Liver (tissue), 9 donors: Measurements from ENCODE around the gene CASZ1. TPM values are rescaled to one million over a fixed set of nuclear protein-coding genes. Genes with fewer than 3 reads are reported as not detected.

Experiments used
- DNase-seq: peaks from one replicate; pipeline ENCODE4 v3.0.0-alpha.2; 2017; ENCODE audit warnings: low spot score
- H3K27ac ChIP-seq, 2 donors: one replicate each; pipeline ENCODE4 v1.7.0; 2013; ENCODE audit warnings: inconsistent platforms in 2 of 2, low read length in 2 of 2, control low read depth in 1 of 2, low read depth in 1 of 2, mild to moderate bottlenecking in 1 of 2
- H3K27me3 ChIP-seq, 4 donors: one replicate each; pipeline versions ENCODE4 v1.6.1 to v1.7.0; 2013; ENCODE audit warnings: low read length in 3 of 4, inconsistent platforms in 1 of 4, mild to moderate bottlenecking in 1 of 4, moderate library complexity in 1 of 4; ENCODE audit not compliant: control insufficient read depth in 4 of 4, insufficient read depth in 4 of 4
- H3K36me3 ChIP-seq, 4 donors: one replicate each; pipeline versions ENCODE4 v1.6.1 to v1.7.0; 2013; ENCODE audit warnings: low read length in 3 of 4, mild to moderate bottlenecking in 3 of 4, low read depth in 1 of 4, moderate library complexity in 1 of 4; ENCODE audit not compliant: control insufficient read depth in 4 of 4, insufficient read depth in 3 of 4
- H3K4me1 ChIP-seq, 4 donors: one replicate each; pipeline versions ENCODE4 v1.6.1 to v1.7.0; 2013; ENCODE audit warnings: low read length in 3 of 4, mild to moderate bottlenecking in 3 of 4, moderate library complexity in 1 of 4; ENCODE audit not compliant: control insufficient read depth in 4 of 4, insufficient read depth in 4 of 4
- H3K4me3 ChIP-seq, 3 donors: one replicate each; pipeline versions ENCODE4 v1.6.1 to v1.7.0; 2013; ENCODE audit warnings: low read length in 3 of 3, control low read depth in 1 of 3, low read depth in 1 of 3, mild to moderate bottlenecking in 1 of 3
- H3K9ac ChIP-seq, 2 donors: one replicate each; pipeline ENCODE4 v1.7.0; 2013; ENCODE audit warnings: low read length in 2 of 2, mild to moderate bottlenecking in 2 of 2, moderate library complexity in 2 of 2, control low read depth in 1 of 2, low read depth in 1 of 2
- H3K9me3 ChIP-seq, 4 donors: one replicate each; pipeline versions ENCODE4 v1.6.1 to v1.7.0; 2013; ENCODE audit warnings: low read length in 3 of 4; ENCODE audit not compliant: control insufficient read depth in 4 of 4
- CTCF ChIP-seq: fragments of 150-350 bp; IDR thresholded peaks from 2 replicates; pipeline ENCODE4 v1.5.1; 2017; ENCODE audit warnings: improper control_type of control experiment, low read depth, low read length; ENCODE audit not compliant: missing input control
- EGR1 ChIP-seq, 2 donors: IDR thresholded peaks; 2 replicates each; pipeline ENCODE4 v1.6.1; 2016 to 2018; ENCODE audit warnings: antibody characterized with exemption in 2 of 2, low read depth in 2 of 2
- FOXA1 ChIP-seq: IDR thresholded peaks from 2 replicates; pipeline ENCODE4 v1.6.1; 2016; ENCODE audit warnings: antibody characterized with exemption
- FOXA2 ChIP-seq: IDR thresholded peaks from 2 replicates; pipeline ENCODE4 v1.6.1; 2016; ENCODE audit warnings: antibody characterized with exemption
- GABPA ChIP-seq, 2 donors: IDR thresholded peaks in 1 of 2; conservative IDR thresholded peaks in 1 of 2; 2 replicates each; pipeline ENCODE4 v1.6.1; 2016; ENCODE audit warnings: antibody characterized with exemption in 2 of 2, mild to moderate bottlenecking in 1 of 2, moderate library complexity in 1 of 2
- HNF4A ChIP-seq, 2 donors: conservative IDR thresholded peaks; 2 replicates each; pipeline ENCODE4 v1.6.1; 2016; ENCODE audit warnings: antibody characterized with exemption in 2 of 2, mild to moderate bottlenecking in 2 of 2
- HNF4G ChIP-seq: IDR thresholded peaks from 2 replicates; pipeline ENCODE4 v1.6.1; 2016; ENCODE audit warnings: antibody characterized with exemption
- JUND ChIP-seq, 2 donors: IDR thresholded peaks; 2 replicates each; pipeline ENCODE4 v1.6.1; 2016; ENCODE audit warnings: antibody characterized with exemption in 2 of 2
- MAX ChIP-seq: IDR thresholded peaks from 2 replicates; pipeline ENCODE4 v1.6.1; 2016; ENCODE audit warnings: antibody characterized with exemption
- NR2F2 ChIP-seq: IDR thresholded peaks from 2 replicates; pipeline ENCODE4 v1.6.1; 2016; ENCODE audit warnings: antibody characterized with exemption
- RAD21 ChIP-seq, 2 donors: IDR thresholded peaks; 2 replicates each; pipeline ENCODE4 v1.6.1; 2016; ENCODE audit warnings: antibody characterized with exemption in 2 of 2, mild to moderate bottlenecking in 2 of 2
- REST ChIP-seq: IDR thresholded peaks from 2 replicates; pipeline ENCODE4 v1.6.1; 2016; ENCODE audit warnings: antibody characterized with exemption, mild to moderate bottlenecking
- RXRA ChIP-seq, 2 donors: IDR thresholded peaks; 2 replicates each; pipeline ENCODE4 v1.6.1; 2017 to 2018; ENCODE audit warnings: antibody characterized with exemption in 2 of 2, mild to moderate bottlenecking in 1 of 2
- SP1 ChIP-seq: IDR thresholded peaks from 2 replicates; pipeline ENCODE4 v1.6.1; 2018; ENCODE audit warnings: antibody characterized with exemption, mild to moderate bottlenecking
- TAF1 ChIP-seq: conservative IDR thresholded peaks from 2 replicates; pipeline ENCODE4 v1.6.1; 2016; ENCODE audit warnings: antibody characterized with exemption, mild to moderate bottlenecking
- YY1 ChIP-seq: IDR thresholded peaks from 2 replicates; pipeline ENCODE4 v1.6.1; 2016; ENCODE audit warnings: antibody characterized with exemption, mild to moderate bottlenecking
- WGBS: extraction: QIAGEN DNeasy Blood & Tissue Kit; methylation state at CpG from one replicate; pipeline ENCODE4 v1.1.7; 2013; 5-methylcytosine and 5-hydroxymethylcytosine counted together
- polyA plus RNA-seq, 2 donors: library from polyadenylated mRNA; stranded (reverse) in 1 of 2; unstranded in 1 of 2; fragments of 200-250 nt in 1 of 2; fragments of >200 nt in 1 of 2; fragmentation: Nextera tagmentation in 1 of 2; extraction: Ambion mirVana in 1 of 2; gene quantifications; one replicate each; pipeline versions ENCODE4 v1.2.1 to v1.2.3, GENCODE V29; 2013 to 2015
- total RNA-seq, 2 donors: library from RNA; depleted of rRNA; stranded (reverse); fragments of >200 nt; gene quantifications; one replicate each; pipeline ENCODE4 v1.2.3, GENCODE V29; 2014
- TF ChIP-seq, protein P1 (sequence below): IDR thresholded peaks from 2 replicates; pipeline ENCODE4 v1.6.1; 2016; ENCODE audit warnings: antibody characterized with exemption
- TF ChIP-seq, protein P2 (sequence below): IDR thresholded peaks from 2 replicates; pipeline ENCODE4 v1.6.1; 2016; ENCODE audit warnings: antibody characterized with exemption
- donor health status: healthy.
- donor health status: healthy.
- donor health status: healthy.
- donor health status: healthy.
- donor health status: healthy.

The CASZ1 gene
- total and polyA plus RNA-seq, 4 donors, result 1.0 to 3.5 (median 1.9) TPM

- DNase-seq, result no peak
- H3K36me3 ChIP-seq, result peaks cover 0 to 11% (median 0%) of the 10 kb centered on the region in 4 donors
- H3K4me3 ChIP-seq, result no peak overlapping the region
- H3K9me3 ChIP-seq, result no peaks in the 10 kb centered on the region
- no peak for TF ChIP-seq RAD21 (IDR thresholded peaks at IDR 0.05)
- TF ChIP-seq FOXA2, result no peak
- no peak for TF ChIP-seq GABPA (IDR thresholded peaks at IDR 0.05 in 1 of 2, conservative IDR thresholded peaks at IDR 0.05 in 1 of 2)
- TF ChIP-seq FOXA1, result no peak
- no peak overlapping the region for H3K9ac ChIP-seq
- WGBS, result 80% methylated on average over 11 of the region's 11 CpGs
- no peaks in the 10 kb centered on the region for H3K27me3 ChIP-seq
- H3K4me1 ChIP-seq, result peaks cover 0 to 5% (median 0%) of the 10 kb centered on the region in 4 donors
- H3K27ac ChIP-seq, result no peak overlapping the region
These were observed 144.7 kb downstream of the CASZ1 start for GRCh38 chr1:10651793-10652192.

- H3K36me3 ChIP-seq, result peaks cover 0 to 11% (median 0%) of the 10 kb centered on the region in 4 donors
- no peak overlapping the region for H3K4me3 ChIP-seq
- H3K27ac ChIP-seq, result no peak overlapping the region
- H3K9ac ChIP-seq, result no peak overlapping the region
- WGBS, result 81% methylated on average over 19 of the region's 19 CpGs
- TF ChIP-seq RXRA (IDR thresholded peaks at IDR 0.05), result no peak
- DNase-seq, result no peak
- peaks cover 0 to 5% (median 0%) of the 10 kb centered on the region in 4 donors for H3K4me1 ChIP-seq
- H3K9me3 ChIP-seq, result no peaks in the 10 kb centered on the region
- no peaks in the 10 kb centered on the region for H3K27me3 ChIP-seq
These were observed 145.1 kb downstream of the CASZ1 start for GRCh38 chr1:10651389-10651766.

GRCh38 chr1:10650556-10651388 lies 145.7 kb downstream of the CASZ1 start:
- no peaks in the 10 kb centered on the region for H3K9me3 ChIP-seq
- TF ChIP-seq, protein P1, sequence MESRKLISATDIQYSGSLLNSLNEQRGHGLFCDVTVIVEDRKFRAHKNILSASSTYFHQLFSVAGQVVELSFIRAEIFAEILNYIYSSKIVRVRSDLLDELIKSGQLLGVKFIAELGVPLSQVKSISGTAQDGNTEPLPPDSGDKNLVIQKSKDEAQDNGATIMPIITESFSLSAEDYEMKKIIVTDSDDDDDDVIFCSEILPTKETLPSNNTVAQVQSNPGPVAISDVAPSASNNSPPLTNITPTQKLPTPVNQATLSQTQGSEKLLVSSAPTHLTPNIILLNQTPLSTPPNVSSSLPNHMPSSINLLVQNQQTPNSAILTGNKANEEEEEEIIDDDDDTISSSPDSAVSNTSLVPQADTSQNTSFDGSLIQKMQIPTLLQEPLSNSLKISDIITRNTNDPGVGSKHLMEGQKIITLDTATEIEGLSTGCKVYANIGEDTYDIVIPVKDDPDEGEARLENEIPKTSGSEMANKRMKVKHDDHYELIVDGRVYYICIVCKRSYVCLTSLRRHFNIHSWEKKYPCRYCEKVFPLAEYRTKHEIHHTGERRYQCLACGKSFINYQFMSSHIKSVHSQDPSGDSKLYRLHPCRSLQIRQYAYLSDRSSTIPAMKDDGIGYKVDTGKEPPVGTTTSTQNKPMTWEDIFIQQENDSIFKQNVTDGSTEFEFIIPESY, result no peak
- TF ChIP-seq REST (no peak), HNF4A (conservative IDR thresholded peaks at IDR 0.05) (no peak), RAD21 (IDR thresholded peaks at IDR 0.05) (no peak), HNF4G (no peak), SP1 (no peak), CTCF (no peak), JUND (IDR thresholded peaks at IDR 0.05) (no peak), NR2F2 (no peak), TAF1 (no peak), GABPA (IDR thresholded peaks at IDR 0.05 in 1 of 2, conservative IDR thresholded peaks at IDR 0.05 in 1 of 2) (no peak), RXRA (IDR thresholded peaks at IDR 0.05) (no peak), YY1 (no peak), EGR1 (IDR thresholded peaks at IDR 0.05; ENCODE audit: low read depth in 2 of 2) (no peak), FOXA1 (no peak), MAX (no peak), FOXA2 (no peak)
- TF ChIP-seq, protein P2, sequence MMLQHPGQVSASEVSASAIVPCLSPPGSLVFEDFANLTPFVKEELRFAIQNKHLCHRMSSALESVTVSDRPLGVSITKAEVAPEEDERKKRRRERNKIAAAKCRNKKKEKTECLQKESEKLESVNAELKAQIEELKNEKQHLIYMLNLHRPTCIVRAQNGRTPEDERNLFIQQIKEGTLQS, result no peak
- H3K27me3 ChIP-seq, result no peaks in the 10 kb centered on the region
- no peak overlapping the region for H3K9ac ChIP-seq
- no peak overlapping the region for H3K27ac ChIP-seq
- DNase-seq, result no peak
- no peak overlapping the region for H3K4me3 ChIP-seq
- peaks cover 0 to 5% (median 0%) of the 10 kb centered on the region in 4 donors for H3K4me1 ChIP-seq
- H3K36me3 ChIP-seq, result peaks cover 0 to 13% (median 0%) of the 10 kb centered on the region in 4 donors
- 89% methylated on average over 40 of the region's 40 CpGs for WGBS
